Measurements from ENCODE around the gene UTRN.

UTRN gene

GRCh38 chr6:144283646-144284477 is 1.3 kb upstream of the UTRN start:
- no peak for DNase-seq

GRCh38 chr6:144284478-144284782 is 705 bp upstream of the UTRN start:
- no peak for DNase-seq

- no peak for DNase-seq
These were observed 338 bp downstream of the UTRN start for GRCh38 chr6:144285548-144285797.

GRCh38 chr6:144285798-144286502 is 815 bp downstream of the UTRN start:
- DNase-seq: no peak

GRCh38 chr6:144286503-144287393 is 1.6 kb downstream of the UTRN start:
- no peak for DNase-seq

GRCh38 chr6:144289006-144289405 is 3.9 kb downstream of the UTRN start:
- no peak for DNase-seq

GRCh38 chr6:144292372-144292771 is 7.2 kb downstream of the UTRN start:
- no peak for DNase-seq

GRCh38 chr6:144294016-144294415 is 8.9 kb downstream of the UTRN start:
- DNase-seq: no peak

- no peak for DNase-seq
These were observed 10.1 kb downstream of the UTRN start for GRCh38 chr6:144295211-144295610.

- no peak for DNase-seq
These were observed 11.0 kb downstream of the UTRN start for GRCh38 chr6:144295981-144296767.

- DNase-seq: no peak
These were observed 11.8 kb downstream of the UTRN start for GRCh38 chr6:144296973-144297372.

GRCh38 chr6:144297511-144298100 is 12.5 kb downstream of the UTRN start:
- DNase-seq: no peak

GRCh38 chr6:144298194-144298593 is 13.1 kb downstream of the UTRN start:
- no peak for DNase-seq

- DNase-seq: no peak
These were observed 13.8 kb downstream of the UTRN start for GRCh38 chr6:144298916-144299315.

GRCh38 chr6:144302701-144303372 is 17.7 kb downstream of the UTRN start:
- no peak for DNase-seq

- DNase-seq: no peak
These were observed 19.2 kb downstream of the UTRN start for GRCh38 chr6:144304223-144304848.

- no peak for DNase-seq
These were observed 20.4 kb downstream of the UTRN start for GRCh38 chr6:144305567-144305966.

GRCh38 chr6:144305985-144306384 is 20.9 kb downstream of the UTRN start:
- DNase-seq: no peak

GRCh38 chr6:144307880-144308279 is 22.7 kb downstream of the UTRN start:
- DNase-seq: no peak

GRCh38 chr6:144310765-144311164 is 25.6 kb downstream of the UTRN start:
- DNase-seq: no peak

- no peak for DNase-seq
These were observed 26.2 kb downstream of the UTRN start for GRCh38 chr6:144311361-144311760.
